IPS-18c (cell line): Measurements from ENCODE around the gene EEF1A2.
"Not testable (repeated sequence)": the region's sequence is repeated elsewhere in the genome, so short reads cannot be mapped to it uniquely, and the experiment has no call there.

ENCODE experiments used
- H3K4me3 ChIP-seq: 2 replicates; pipeline ENCODE4 v1.7.0; 2013; ENCODE audit warnings: low read depth, mild to moderate bottlenecking, low read length, moderate library complexity; ENCODE audit not compliant: insufficient read depth
- H3K9me3 ChIP-seq: one replicate; pipeline ENCODE4 v1.6.1; 2013; ENCODE audit warnings: mild to moderate bottlenecking, low read length, moderate library complexity; ENCODE audit not compliant: control insufficient read depth, insufficient read depth

The EEF1A2 gene

DNA sequence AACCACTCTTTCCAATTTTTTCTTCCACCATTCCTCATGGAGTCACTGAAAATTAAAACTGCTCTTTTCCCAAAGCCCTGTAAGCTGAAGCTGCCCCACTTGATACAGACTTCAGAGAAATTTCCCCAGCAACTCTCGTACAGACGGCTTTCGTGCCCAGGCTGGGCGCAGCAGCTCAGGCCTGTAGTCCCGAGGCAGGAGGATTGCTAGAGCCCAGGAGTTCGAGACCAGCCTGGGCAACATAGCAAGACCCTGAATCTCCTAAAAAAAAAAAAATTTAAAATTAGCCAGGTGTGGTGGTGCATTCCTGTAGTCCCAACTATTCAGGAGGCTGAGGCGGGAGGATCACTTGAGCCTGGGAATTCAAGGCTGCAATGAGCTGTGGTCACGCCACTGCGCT, 28.3 kb upstream of the EEF1A2 start:
- H3K9me3 ChIP-seq, result no peaks in the 10 kb centered on the region
- no peak overlapping the region for H3K4me3 ChIP-seq

DNA sequence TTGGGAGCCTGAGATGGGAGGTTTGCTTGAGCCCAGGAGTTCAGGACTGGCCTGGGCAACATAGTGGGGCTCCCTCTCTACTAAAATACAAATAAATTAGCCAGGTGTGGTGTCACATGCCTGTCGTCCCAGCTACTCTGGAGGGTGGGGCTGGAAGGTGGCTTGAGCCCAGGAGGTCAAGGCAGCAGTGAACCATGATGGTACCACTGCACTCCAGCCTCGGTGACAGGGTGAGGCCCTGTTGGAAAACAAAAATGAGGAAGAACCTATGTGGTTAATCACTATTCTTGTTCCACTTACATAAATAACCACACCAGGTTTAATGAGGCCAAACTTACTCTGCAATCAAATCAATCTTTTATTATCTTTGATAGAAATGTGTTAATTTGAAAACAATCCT, 27.1 kb upstream of the EEF1A2 start:
- Histone ChIP-seq H3K9me3 (no peaks in the 10 kb centered on the region), H3K4me3 (no peak overlapping the region)

DNA sequence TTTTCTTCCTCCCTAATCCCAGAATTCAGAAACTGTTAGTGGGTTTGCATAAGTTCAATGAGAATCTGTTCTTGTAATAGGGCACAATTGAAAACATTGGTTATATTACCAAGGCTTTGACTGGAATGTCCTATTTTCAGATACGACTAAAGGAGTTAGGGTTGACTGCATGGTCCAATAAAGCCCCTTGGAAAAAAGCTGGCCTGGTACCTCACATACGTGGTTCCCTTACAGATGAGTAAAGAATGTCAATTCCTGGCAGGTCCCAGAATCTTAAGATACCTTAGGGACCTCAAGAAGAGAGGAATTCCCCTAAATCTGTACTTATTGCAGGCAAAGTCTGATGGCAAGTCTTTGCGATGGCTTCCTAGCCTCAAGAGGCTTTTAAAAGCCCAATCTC, 26.3 kb upstream of the EEF1A2 start:
- Histone ChIP-seq H3K4me3 (no peak overlapping the region), H3K9me3 (no peaks in the 10 kb centered on the region)

DNA sequence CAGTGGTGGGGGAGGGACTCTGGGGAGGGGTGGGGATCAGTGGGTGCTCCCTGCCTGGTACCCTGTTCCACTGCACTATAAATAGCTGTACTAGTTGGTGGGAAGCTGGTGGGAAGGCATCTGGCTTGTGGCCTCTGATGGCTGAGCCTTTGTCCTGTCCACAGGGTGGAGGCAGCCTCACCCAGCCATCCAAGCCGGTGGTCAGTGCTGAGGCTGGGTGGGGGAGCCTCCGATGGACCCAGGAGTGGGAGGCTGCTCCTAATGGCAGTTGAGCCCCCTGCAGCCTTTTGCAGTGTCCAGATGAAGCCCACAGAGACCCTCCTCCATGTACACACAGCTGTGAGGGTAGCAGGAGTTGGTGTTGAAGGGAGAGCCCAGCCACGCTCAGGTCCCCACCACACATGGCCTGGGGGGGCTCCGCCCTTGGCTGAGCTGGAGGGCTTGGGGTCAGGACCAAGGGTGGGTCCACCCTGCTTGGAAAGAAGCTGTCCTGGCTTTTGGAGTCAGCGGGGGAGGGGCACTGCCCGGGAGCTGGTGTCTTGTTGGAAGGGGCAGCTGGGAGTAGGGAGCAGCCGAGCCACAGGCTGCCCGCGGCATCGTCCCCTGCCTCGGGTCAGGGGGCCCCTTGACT, 24.2 kb upstream of the EEF1A2 start:
- no peak overlapping the region; the same call in 1 of the 2 replicates for H3K4me3 ChIP-seq
- no peaks in the 10 kb centered on the region for H3K9me3 ChIP-seq

DNA sequence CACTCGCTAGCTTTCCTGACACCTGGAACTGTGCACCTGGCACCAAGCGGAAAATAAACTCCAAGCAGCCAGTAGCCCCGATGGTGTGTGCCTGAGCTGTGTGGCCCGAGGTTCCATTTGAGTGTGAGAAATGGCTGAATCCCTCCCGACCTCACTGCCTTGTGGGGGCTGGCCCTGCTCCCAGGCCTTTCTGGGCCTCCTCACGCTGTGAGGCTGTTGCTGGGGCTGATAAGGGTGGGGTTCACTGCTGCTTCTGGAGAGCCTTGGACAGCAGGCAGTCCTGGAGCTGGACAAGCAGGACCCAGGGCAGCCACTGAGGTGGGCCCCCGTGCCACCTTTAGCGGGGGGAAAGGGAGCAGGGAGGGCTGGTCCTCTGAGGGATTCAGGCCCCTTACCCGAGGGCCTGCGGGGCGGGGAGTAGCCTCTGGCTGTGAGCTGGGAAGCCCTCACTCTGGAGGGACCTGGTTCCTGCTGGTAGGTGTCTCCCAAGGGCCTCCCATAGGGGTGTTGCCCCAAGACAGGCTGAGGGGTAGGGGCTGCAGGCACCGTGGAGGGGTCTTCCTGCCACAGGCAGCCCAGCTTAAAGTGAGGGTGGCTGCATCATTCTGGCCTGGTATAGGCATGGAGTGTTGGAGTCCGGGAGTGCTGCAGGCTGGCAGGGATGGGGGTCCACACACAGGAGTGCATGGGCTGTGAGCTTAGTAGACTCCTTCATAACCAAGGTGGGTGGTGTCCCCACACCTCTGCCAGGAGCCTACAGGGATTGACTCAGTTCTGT, 23.4 kb upstream of the EEF1A2 start:
- H3K9me3 ChIP-seq, result no peaks in the 10 kb centered on the region
- H3K4me3 ChIP-seq, result peak overlapping the region; percentile 38

DNA sequence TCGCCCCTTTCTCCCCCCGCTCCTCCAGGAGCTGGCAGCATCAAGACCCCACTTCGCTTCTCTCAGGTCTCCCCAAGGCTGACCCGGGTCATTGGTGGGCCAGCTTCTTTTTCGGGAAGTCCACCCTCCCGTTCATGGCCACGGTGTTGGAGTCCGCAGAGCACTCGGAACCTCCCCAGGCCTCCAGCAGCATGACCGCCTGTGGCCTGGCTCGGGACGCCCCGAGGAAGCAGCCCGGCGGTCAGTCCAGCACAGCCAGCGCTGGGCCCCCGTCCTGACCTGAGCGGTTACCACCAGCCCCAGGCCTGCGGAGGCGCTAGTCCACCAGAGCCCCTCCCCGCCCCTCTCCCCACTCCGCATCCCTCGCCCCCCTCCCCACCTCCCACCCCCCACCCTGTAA, 22.7 kb upstream of the EEF1A2 start:
- Histone ChIP-seq H3K4me3 (peak overlapping the region; percentile 87), H3K9me3 (no peaks in the 10 kb centered on the region)

DNA sequence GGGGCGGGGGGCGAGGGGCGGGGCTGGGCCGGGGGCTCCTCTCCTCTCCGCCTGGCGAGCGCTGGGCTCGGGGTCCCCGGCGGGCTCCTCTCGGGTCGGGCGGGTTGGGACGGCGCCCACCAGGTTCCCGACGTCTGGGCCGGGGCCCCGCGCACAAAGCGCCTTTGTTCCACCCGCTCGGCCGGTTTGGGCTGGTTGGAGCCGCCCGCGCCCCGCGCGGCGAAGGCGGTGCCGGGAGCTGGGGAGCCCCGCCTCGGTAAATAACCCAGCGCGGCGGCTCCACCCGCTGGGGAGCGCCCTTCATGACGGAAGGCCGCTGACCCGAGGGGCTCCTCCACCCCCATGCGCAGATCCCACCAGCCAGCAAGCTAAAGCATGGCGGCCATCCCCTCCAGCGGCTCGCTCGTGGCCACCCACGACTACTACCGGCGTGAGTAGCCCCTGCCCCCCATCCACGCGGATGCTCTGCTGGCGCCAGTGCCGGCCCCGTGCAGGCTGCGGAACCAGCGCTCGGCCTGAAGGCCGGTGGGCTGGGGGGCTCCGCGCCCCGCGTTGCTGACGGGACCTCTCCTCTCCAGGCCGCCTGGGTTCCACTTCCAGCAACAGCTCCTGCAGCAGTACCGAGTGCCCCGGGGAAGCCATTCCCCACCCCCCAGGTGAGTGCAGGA, 22.2 kb upstream of the EEF1A2 start:
- peak overlapping the region; percentile 87 for H3K4me3 ChIP-seq
- H3K9me3 ChIP-seq, result no peaks in the 10 kb centered on the region

DNA sequence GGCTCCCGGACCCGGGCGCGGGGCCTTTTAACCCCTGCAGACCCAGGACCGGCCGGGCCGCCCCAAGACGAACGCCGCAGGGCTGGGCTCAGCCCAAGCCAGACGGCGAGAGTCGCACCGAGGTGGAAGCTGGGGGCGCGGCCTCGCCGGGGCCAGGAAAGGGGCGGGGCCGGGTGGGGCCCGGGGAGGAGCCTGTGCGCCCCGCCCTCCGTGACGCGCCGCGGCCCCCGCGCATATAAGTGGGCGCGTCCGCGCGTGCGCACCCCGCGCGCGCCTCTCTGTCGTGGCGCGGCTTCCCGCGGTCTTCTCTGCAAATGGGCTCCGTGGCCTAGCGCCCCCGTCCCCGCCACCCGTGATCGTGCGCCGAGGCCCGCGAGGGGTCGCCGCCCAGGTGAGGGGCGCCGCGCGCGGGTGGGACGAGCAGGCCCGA, 21.6 kb upstream of the EEF1A2 start, which contains the start of gene PPDPF:
TSS of gene PPDPF (plus strand) at position 262 of the 430 bp plus-strand sequence. CDS start 544 bp downstream, outside the sequence.
- no peaks in the 10 kb centered on the region for H3K9me3 ChIP-seq

DNA sequence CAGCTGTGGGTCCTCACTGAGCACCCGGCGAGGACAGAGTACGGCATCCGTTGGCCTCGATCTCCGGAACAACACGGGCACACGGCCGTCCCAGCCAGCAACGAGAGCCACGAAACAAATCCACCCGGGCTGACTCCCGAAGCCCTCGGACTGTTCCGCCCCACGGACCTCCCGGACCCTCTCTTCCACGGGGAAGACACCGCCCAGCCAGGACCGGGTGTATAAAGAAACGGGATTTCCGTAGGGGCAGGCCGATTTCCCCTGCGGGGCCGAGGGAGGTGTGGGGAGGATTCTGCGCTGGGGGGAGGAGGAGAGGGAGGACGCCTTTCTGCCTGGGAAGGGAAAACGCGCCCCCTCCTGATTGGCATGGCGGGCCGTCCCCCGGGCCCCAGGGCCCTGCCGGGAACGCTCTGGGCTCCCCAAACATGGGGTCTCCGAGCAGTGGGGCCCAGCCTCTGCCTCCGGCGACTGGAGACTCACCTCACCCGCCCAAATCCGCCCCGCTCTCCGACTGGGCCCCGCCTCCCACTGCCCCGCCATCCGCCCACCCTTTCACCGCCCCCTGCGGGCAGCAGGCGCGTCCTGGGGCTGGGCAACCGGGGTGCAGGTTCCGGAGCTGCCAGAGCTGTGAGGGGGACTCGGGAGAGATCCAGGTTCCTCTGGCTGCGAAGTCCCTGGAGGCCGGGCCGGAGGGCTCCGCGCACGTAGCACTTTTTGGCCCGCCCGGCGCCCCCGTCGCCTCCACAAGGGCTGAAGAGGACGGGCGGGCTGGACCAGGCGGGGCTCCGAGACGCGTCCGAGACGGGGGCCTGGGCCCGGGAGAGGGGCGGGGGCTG, 21.0 kb upstream of the EEF1A2 start:
- no peaks in the 10 kb centered on the region for H3K9me3 ChIP-seq
- peak overlapping the region; percentile 87 for H3K4me3 ChIP-seq

More for the DNA sequence above, 21.6 kb upstream of the EEF1A2 start, which contains the start of gene PPDPF:
- peak within 1 kb of the TSS; percentile 87 for H3K4me3 ChIP-seq

DNA sequence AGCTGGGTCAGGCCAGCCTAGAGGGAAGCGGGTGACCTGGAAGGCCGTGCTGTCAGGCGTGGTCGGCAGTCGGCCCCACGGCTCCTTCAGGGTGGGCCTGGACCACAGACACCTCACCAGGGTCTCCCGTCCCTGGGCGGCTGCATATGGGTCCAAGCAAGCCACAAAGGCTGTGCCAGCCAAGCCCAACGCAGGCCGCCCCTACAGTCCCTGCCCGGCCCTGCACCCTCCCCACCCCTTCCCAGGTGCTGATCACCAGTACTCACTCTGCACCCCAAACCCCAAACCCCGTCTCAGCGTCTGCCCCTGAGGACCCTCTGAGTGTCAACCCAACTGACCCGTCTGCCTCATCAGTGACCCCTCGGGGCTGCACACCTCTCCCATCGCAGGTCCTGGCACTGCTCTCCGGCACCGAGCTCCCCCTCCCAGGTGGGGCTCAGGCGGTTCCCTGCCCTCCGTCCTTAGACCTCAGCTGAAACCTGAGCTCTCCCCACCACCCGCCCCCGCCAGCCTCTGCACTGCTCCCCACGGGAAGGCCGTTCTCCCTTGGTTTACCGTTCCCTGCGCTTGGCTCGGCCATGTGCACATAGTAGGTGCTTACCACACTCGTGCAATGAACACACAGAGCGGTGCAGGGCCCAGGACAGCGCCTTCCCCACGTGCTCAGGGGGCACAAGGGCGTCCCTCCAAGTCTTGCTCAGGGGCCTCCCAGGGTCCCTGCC, 20.2 kb upstream of the EEF1A2 start:
- Histone ChIP-seq H3K9me3 (no peaks in the 10 kb centered on the region), H3K4me3 (peak overlapping the region; percentile 87)

DNA sequence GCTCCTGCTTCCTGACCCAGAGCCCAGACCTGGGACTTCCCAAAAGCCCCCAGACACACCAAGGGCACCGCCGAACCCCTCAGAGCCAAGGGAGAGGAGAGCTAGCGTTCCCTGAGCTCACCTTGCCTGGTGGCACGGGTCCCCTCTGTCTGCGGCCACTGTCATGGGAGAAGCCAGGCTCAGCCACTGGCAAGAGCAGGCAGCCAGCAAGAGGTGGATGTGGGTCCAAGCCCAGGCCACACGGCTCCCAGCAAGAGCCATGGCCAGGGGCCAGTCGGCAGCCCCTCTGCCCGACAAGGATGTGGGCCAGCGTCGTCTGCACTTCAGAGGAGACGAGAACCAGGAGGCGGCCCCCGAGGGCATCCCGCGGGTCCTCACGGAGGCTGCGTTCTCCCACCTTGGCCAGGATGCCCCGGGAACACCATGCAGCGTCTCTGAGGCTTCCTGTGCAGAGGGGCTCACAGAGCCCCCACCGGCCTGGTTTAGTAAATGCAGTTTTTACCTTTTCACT, 19.5 kb upstream of the EEF1A2 start:
- H3K4me3 ChIP-seq, result no peak overlapping the region; the same call in 1 of the 2 replicates
- H3K9me3 ChIP-seq, result no peaks in the 10 kb centered on the region

DNA sequence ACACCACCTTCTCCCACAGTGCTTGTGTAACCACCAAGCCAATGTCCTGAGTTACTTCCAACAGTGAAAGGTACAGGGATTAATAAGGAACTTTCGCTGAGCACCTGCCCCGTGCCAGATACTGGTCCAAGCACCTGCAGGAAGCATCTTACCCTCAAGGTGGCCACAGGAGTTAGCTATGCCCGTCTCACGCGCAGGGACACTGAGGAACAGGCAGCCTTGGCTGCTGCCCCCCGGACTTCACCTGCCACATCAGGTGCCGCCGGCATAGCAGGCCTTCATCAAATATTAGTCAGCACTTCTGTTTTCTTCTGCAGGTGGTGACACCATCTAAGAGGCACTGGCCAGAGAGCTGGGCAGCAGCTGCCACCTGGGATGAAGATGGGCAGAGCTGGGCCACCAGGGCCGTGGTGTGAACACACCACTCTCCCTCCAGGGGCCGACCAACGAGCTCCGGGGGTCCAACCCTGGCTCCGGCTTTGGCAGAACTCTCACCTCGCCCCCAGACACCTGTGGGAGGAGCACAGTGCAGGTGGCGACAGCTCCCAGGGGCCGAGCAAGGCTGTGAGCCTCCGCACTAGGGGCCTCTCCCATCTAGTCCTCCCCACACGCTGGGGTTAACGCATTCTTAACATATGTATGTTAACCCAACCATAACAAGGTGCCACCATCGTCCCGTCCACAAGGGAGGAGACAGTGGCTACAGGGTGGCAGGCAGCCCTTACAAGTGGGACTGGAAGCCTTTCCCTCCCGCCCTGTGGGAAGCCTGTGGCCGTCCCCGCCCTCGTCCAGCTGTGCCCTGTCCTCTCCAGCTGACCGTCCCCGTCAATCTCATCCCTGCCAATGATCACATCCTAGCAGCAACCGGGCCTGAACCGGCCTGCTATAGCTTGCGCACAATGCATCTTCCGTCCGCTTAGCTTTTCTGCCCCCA, 18.8 kb upstream of the EEF1A2 start:
- no peaks in the 10 kb centered on the region for H3K9me3 ChIP-seq
- no peak overlapping the region for H3K4me3 ChIP-seq

DNA sequence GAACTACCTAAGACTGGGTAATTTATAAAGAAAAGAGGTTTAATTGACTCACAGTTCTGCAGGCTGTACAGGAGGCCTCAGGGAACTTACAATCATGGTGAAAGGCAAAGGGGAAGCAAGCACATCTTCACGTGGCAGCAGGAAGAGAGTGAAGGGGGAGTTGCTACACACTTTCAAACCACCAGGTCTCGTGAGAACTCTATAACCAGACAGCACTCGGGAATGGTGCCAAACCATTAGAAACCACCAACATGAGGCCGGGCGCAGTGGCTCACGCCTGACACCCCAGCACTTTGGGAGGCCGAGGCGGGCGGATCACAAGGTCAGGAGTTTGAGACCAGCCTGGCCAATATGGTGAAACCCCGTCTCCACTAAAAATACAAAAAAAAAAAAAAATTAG, 15.6 kb upstream of the EEF1A2 start:
- not testable (repeated sequence) for H3K4me3 ChIP-seq, H3K9me3 ChIP-seq

DNA sequence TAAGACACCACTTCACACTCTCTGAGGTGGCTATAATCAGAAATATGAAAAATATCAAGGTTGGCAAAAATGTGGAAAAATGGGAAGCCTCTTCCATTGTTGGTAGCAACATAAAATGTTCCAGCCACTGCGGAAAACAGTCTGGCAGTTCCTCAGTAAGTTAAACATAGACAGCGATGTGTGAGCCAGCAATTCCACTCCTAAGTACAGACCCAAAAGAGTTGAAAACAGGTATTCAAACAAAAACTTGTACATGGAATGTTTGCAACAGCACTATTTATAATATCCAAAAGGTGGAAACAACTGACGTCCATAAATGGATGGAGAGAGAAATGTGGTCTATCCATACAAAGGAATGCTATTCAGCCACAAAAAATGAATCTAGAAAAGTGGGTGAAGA, 14.3 kb upstream of the EEF1A2 start:
- no peak overlapping the region for H3K4me3 ChIP-seq
- H3K9me3 ChIP-seq, result no peaks in the 10 kb centered on the region

DNA sequence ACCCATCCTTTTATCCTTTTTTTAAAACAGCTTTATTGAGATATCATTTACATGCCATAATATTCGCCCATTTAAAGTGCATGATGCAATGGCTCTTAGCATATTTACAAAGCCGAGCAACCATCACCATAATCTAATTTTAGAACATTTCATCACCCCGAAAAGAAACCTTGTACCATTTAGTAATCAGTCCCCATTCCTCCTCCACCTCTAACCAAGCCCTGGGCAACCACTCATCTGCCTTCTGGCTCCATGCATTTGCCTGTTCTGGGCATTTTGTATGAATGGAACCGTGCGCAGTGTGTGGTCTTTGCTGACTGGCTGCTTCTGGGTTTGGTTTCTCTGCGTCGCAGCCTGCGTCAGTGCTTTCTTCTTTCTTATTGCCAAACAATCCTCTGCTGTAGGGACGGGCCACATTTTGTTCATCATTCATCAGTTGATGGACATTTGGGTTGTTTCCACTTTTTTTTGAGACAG, 10.2 kb upstream of the EEF1A2 start:
- no peak overlapping the region for H3K4me3 ChIP-seq
- H3K9me3 ChIP-seq, result no peaks in the 10 kb centered on the region
